Cardiac fibroblast (primary cell): ENCODE measurements around the gene CYP4F22.
A peak's percentile ranks its signal among the peaks of the same experiment; 100 is the strongest.

ENCODE experiments used
- DNase-seq, 2 donors: peaks; one replicate each; pipeline versions ENCODE4 v3.0.0 to v3.0.0-alpha.2; 2010; ENCODE audit warnings: low read depth in 2 of 2
- H3K4me3 ChIP-seq, 2 donors: replicated peaks in 1 of 2; 1 replicate in 1 of 2; 2 replicates in 1 of 2; pipeline ENCODE4 v1.5.1; 2011; ENCODE audit warnings: low read depth in 2 of 2, low read length in 2 of 2, mild to moderate bottlenecking in 2 of 2, moderate library complexity in 1 of 2
- TF ChIP-seq, protein P1 (sequence below): IDR thresholded peaks from one replicate; pipeline ENCODE4 v1.5.1; 2011; ENCODE audit warnings: low read depth, mild to moderate bottlenecking, low read length, inconsistent platforms

CYP4F22 gene

DNA sequence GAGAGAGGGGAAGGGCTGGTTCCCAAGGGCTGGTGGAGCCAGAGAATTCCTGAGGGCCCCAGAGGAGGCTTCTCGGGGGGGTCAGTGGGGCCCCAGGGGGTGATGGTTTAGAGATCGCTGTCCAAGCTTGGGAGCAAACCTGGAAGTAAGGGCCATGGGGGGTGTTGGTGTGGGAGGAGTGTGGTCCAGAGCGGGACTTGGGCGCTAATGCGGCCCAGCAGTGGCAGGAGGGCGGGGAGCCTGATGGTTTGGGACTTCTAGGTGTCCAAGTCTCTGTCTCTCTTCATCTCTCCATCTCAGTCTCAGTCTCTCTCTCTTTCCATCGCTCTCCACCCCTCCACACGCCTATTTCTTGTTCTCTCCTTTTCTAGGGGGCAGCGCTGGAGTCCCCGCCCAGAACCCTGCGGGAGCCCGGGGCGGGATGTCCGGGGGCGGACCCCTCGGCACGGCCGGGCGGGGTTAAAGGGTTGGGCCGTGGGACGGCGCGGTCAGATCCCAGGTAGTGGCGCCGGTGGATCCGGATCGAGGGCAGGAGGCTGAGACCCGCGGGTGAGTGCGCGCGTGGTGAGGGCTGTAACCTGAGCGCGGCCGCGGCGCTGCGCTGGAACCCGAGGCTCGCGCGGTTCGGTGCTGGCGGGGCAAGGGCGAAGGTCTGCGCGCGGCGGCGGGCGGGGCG, at the start of gene CYP4F22:
CYP4F22 (plus strand) TSS at position 491 of the 676 bp plus-strand sequence. CDS start 16,812 bp downstream, outside the sequence.
- no peak within 1 kb of the TSS for H3K4me3 ChIP-seq
- no peak for DNase-seq
- TF ChIP-seq, protein P1, sequence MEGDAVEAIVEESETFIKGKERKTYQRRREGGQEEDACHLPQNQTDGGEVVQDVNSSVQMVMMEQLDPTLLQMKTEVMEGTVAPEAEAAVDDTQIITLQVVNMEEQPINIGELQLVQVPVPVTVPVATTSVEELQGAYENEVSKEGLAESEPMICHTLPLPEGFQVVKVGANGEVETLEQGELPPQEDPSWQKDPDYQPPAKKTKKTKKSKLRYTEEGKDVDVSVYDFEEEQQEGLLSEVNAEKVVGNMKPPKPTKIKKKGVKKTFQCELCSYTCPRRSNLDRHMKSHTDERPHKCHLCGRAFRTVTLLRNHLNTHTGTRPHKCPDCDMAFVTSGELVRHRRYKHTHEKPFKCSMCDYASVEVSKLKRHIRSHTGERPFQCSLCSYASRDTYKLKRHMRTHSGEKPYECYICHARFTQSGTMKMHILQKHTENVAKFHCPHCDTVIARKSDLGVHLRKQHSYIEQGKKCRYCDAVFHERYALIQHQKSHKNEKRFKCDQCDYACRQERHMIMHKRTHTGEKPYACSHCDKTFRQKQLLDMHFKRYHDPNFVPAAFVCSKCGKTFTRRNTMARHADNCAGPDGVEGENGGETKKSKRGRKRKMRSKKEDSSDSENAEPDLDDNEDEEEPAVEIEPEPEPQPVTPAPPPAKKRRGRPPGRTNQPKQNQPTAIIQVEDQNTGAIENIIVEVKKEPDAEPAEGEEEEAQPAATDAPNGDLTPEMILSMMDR = no peak

DNA sequence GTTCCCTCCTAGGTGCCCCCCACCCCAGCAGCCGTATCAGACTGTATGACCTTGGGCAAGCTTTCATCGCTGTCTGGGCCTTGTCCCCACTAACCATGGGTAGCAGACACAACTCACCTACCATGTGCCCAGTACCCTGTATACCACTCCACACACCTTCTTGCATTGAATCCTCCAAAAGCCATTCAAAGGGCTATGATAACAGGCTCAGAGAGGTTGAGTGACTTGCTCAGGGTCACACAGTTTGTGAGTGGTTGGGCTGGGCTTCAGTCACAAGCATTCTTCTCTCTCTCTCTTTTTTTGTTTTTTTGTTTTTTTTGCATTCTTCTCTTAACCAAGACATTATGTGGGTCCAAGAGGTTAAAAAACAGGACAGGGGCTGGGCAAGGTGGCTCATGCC, 46.6 kb upstream of the CYP4F22 start:
- TF ChIP-seq, protein P1 = no peak
- no peak for DNase-seq
- no peak overlapping the region for H3K4me3 ChIP-seq

DNA sequence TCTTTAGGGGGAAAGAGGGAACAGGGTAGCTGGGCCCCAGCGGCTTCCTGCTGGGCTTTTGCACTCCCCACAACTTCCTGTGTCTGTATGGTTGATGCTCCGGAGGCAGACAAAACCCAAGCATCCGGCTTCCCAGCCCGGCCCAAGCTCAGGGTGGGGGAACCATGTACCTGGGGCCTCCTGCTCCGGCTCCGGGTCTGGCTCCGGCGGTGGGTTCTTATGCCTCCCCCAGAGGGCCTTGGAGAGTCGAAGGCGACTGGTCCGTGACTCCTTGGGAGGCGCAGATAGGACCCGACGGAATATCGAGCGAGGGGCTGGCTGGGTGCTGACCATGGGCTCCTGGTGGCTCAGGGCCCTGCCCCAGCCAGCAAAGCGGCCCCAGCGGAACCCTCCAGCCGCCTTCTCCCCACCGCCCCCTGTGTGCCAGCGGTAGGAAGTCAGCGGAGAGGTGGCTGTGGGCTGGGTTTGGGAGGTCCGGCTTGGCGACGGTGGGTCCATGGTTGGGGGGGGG, 44.4 kb upstream of the CYP4F22 start:
- TF ChIP-seq, protein P1 = no peak
- H3K4me3 ChIP-seq = no peak overlapping the region
- no peak for DNase-seq

DNA sequence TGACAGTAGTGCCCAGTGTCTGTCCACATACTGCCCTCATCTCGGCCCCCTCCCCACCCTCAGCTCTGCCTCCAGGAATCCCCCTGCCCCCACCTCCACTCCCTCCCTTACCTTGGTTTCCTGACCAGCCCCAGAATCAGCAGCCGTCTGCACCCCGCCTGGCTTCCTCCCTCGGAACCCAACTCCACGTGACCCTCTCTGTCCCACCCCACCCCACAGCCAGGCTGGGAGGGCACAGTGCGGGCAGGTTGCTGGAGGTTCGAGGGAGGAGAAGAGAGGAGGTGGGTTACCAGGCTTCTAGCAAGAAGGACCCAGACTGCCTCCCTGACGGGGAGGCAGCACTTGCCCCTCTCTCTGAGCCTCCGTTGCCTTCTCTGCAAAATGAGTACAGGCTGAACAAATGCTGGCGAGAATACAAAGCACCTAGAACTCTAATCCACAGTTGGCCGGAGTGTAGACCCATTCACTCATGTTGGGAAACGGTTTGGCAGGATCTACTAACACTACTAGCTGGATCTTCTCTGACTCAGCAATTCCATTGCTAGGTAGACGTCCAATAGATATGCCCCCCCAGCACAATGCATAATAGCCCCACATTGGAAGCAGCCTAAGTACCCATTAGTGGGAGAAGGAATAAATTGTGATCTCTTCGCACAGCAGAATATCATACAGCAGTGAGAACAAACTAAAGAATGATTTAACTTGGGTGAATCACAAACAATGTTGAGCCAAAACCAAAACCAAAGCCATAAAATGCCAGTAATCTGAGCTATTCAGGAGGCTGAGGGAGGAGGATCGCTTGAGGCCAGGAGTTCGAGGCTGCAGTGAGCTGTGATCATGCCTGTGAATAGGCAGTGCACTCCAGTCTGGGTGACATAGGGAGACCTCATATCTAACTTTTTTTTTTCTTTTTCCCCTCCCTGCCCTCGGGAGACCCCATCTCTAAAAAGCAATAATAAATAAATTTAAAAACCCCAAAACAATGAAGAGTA, 43.6 kb upstream of the CYP4F22 start, which contains the start of gene RASAL3:
RASAL3 (minus strand) TSS at position 151 of the 992 bp plus-strand sequence. CDS start 186 bp downstream, outside the sequence.
- no peak within 1 kb of the TSS for H3K4me3 ChIP-seq
- TF ChIP-seq, protein P1 = no peak
- DNase-seq = peak; percentile 15 to 19

DNA sequence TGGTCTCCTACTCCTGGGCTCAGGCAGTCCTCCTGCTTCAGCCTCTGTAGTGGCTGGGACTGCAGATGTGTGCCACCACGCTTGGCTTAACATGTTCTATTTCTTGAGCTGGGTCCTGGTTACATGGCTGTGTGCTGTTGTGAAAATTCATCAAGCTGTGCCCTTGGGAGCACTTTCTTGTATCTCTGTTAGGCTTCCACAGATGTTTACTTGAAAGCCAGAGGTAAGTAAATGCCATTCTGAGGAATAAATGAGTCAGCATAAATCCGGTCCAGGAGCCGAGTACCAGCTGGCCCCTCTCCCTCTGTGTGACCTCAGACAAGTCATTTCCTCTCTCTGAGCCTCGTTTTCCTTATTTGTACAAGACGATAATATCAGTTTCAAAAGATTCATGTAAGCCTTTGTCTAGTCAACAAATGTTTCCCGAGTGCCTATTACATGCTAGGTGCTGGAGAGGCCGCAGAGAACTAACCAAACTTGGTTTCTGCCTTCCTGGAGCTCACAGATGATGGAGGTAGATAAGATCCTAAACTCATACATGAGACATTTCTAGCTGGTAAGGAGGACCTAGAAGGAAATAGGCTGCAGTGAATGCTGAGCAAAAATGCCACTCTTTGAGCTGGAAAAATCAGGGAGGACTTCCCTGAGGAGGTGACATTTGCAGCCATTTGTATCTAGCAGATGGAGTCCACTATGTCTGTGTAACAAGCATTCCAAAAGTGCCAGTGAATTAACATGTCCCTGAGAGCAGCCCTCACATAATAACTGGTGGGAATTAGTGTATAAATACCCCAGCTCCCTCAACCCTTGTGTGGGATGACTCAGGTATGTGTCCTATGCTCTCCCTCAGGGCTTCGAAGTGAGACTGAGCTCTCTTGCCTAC, 41.2 kb upstream of the CYP4F22 start:
- H3K4me3 ChIP-seq = no peak overlapping the region
- TF ChIP-seq, protein P1 = no peak
- peak; percentile 75 to 88 for DNase-seq

DNA sequence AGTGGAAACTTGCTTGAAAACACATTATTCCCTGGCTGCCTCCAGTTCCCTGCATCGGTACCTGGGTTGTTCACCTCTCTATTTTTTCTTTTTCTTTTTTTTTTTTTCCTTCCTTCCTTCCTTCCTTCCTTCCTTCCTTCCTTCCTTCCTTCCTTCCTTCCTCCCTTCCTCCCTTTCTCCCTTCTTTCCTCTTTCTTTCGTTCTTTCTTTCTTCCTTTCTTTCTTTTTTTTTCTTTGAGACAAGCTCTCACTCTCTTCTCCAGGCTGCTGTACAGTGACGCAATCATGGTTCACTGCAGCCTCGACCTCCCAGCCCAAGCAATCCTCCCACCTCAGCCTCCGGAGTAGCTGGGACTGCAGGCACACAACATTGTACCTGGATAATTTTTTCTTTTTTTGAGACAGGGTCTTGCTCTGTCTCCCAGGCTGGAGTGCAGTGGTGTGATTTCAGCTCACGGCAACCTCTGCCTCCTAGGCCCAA, 40.6 kb upstream of the CYP4F22 start:
- H3K4me3 ChIP-seq = no peak overlapping the region
- TF ChIP-seq, protein P1 = no peak
- DNase-seq = no peak
